Measurements from ENCODE around the gene SNX18. TPM values are rescaled to one million over a fixed set of nuclear protein-coding genes. Genes with fewer than 3 reads are reported as not detected.

Gene SNX18
- total and polyA plus RNA-seq, 4 donors = 5.5 to 43.4 (median 35.0) TPM

DNA sequence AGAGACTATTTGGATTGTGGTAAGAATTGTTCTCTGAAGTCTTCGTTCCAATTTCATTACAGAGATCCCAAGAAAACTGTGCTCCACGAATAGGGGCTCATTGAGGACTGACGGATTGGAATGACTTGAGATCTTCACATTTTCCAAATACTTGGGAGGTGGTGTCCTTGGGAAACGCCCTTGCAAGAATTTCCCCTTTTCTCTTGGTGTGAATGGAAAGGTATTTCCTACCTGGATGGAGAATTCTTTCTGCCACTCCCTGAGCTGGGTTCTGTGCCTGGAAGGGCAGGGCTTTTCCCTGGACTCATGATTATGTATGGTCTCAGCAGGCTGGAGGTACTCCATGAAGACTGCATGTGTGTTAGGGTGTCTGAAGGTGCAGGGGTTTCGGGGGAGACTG lies 53.9 kb downstream of the SNX18 start:
- Histone ChIP-seq H3K4me1 (ENCODE audit: control insufficient read depth in 5 of 5, insufficient read depth in 5 of 5, low read length in 5 of 5) (peaks cover 0 to 7% (median 0%) of the 10 kb centered on the region in 5 donors), H3K36me3 (ENCODE audit: control insufficient read depth in 4 of 4, insufficient read depth in 4 of 4, low read length in 4 of 4) (no peaks in the 10 kb centered on the region), H3K4me3 (no peak overlapping the region), H3K27me3 (ENCODE audit: control insufficient read depth in 3 of 3, insufficient read depth in 3 of 3, low read length in 2 of 3) (no peaks in the 10 kb centered on the region), H3K9ac (ENCODE audit: insufficient read depth in 1 of 2, low read length in 2 of 2) (no peak overlapping the region), H3K9me3 (ENCODE audit: control insufficient read depth in 4 of 4, insufficient read depth in 3 of 4, low read length in 3 of 4) (no peaks in the 10 kb centered on the region), H3K27ac (ENCODE audit: low read depth in 1 of 2, low read length in 1 of 2) (no peak overlapping the region)
- no peak for ATAC-seq (ENCODE audit: insufficient read depth, low FRiP score)
- no peak for DNase-seq
- 87 to 89% methylated on average over 5 of the region's 5 CpGs for WGBS, 2 donors
- TF ChIP-seq, protein P1, sequence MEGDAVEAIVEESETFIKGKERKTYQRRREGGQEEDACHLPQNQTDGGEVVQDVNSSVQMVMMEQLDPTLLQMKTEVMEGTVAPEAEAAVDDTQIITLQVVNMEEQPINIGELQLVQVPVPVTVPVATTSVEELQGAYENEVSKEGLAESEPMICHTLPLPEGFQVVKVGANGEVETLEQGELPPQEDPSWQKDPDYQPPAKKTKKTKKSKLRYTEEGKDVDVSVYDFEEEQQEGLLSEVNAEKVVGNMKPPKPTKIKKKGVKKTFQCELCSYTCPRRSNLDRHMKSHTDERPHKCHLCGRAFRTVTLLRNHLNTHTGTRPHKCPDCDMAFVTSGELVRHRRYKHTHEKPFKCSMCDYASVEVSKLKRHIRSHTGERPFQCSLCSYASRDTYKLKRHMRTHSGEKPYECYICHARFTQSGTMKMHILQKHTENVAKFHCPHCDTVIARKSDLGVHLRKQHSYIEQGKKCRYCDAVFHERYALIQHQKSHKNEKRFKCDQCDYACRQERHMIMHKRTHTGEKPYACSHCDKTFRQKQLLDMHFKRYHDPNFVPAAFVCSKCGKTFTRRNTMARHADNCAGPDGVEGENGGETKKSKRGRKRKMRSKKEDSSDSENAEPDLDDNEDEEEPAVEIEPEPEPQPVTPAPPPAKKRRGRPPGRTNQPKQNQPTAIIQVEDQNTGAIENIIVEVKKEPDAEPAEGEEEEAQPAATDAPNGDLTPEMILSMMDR (IDR thresholded peaks at IDR 0.05; ENCODE audit: control extremely low read depth, extremely low read depth) = no peak

DNA sequence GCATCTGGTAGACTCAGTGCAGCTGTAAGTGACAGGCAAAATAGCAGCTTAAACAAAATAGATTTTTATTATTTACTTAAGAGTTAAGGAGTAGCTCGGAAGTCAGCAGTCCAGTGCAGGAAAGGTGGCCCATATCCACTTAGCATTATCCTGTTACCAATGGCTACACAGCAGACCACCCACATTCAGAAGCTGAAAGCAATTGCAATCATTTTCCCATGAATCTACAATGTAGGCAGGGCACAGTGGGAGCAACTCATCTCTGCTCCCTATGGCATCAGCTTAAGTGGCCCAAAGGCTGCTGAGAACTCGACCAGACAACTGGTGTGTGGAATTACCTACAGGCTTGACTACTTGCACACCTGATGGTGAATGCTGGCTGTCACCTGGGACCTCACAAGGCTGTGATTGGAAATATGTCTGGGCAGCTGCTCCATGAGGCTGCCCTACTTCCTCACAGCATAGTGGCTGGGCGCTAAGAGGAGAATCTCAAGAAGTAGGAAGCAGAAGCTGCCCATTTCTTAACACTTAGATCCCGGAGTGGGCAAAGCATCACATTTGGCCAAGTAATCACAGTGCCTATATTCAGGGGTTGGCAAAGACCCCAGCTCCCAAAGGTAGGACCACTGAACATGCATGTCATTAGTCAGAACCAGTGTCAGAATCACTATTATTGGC lies 56.4 kb downstream of the SNX18 start:
- H3K4me3 ChIP-seq = no peak overlapping the region
- WGBS, 2 donors = 73 to 77% methylated on average over 4 of the region's 4 CpGs
- no peaks in the 10 kb centered on the region for H3K9me3 ChIP-seq (ENCODE audit: control insufficient read depth in 4 of 4, insufficient read depth in 3 of 4, low read length in 3 of 4)
- DNase-seq = no peak
- H3K27ac ChIP-seq (ENCODE audit: low read depth in 1 of 2, low read length in 1 of 2) = no peak overlapping the region
- H3K27me3 ChIP-seq (ENCODE audit: control insufficient read depth in 3 of 3, insufficient read depth in 3 of 3, low read length in 2 of 3) = no peaks in the 10 kb centered on the region
- no peak for ATAC-seq (ENCODE audit: insufficient read depth, low FRiP score)
- no peaks in the 10 kb centered on the region for H3K36me3 ChIP-seq (ENCODE audit: control insufficient read depth in 4 of 4, insufficient read depth in 4 of 4, low read length in 4 of 4)
- TF ChIP-seq, protein P1 (IDR thresholded peaks at IDR 0.05; ENCODE audit: control extremely low read depth, extremely low read depth) = no peak
- H3K4me1 ChIP-seq (ENCODE audit: control insufficient read depth in 5 of 5, insufficient read depth in 5 of 5, low read length in 5 of 5) = peaks cover 0 to 7% (median 0%) of the 10 kb centered on the region in 5 donors
- H3K9ac ChIP-seq (ENCODE audit: insufficient read depth in 1 of 2, low read length in 2 of 2) = no peak overlapping the region

DNA sequence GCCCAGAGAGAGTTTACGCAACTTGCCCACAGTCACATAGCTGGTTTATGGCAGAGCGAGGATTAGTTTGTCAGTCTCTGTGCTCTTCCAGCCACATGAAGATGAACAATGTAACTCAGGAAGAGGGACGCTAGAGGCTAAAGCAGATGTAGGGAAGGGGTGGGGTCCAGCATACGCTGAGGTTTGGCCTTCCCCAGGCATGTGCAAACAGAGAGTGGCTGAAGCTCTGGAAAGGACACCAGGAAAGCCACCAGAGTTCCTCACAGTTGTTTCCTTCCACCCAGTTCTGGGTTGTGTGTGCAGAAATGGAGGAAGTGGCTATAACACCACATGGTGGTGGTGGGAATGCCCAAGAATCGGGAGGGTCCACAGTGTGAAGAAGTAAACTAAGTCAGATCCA lies 60.0 kb downstream of the SNX18 start:
- Histone ChIP-seq H3K4me3 (no peak overlapping the region), H3K27ac (ENCODE audit: low read depth in 1 of 2, low read length in 1 of 2) (no peak overlapping the region), H3K9ac (ENCODE audit: insufficient read depth in 1 of 2, low read length in 2 of 2) (no peak overlapping the region), H3K27me3 (ENCODE audit: control insufficient read depth in 3 of 3, insufficient read depth in 3 of 3, low read length in 2 of 3) (no peaks in the 10 kb centered on the region), H3K4me1 (ENCODE audit: control insufficient read depth in 5 of 5, insufficient read depth in 5 of 5, low read length in 5 of 5) (peaks cover 0 to 12% (median 4%) of the 10 kb centered on the region in 5 donors), H3K36me3 (ENCODE audit: control insufficient read depth in 4 of 4, insufficient read depth in 4 of 4, low read length in 4 of 4) (no peaks in the 10 kb centered on the region), H3K9me3 (ENCODE audit: control insufficient read depth in 4 of 4, insufficient read depth in 3 of 4, low read length in 3 of 4) (no peaks in the 10 kb centered on the region)
- DNase-seq (no peak), ATAC-seq (ENCODE audit: insufficient read depth, low FRiP score) (no peak)
- 46 to 73% methylated on average over 5 of the region's 5 CpGs for WGBS, 2 donors
- TF ChIP-seq, protein P1 (IDR thresholded peaks at IDR 0.05; ENCODE audit: control extremely low read depth, extremely low read depth) = no peak
